Right renal pelvis (tissue), 4 donors: ENCODE results near the gene PDK2. TPM values are rescaled to one million over a fixed set of nuclear protein-coding genes. Genes with fewer than 3 reads are reported as not detected.

Source experiments
- DNase-seq, 4 donors: peaks; one replicate each; pipeline ENCODE4 v3.0.0-alpha.2; 2013; ENCODE audit warnings: low read depth in 4 of 4, low spot score in 3 of 4, missing footprints in 1 of 4
- polyA plus RNA-seq, 4 donors: library from polyadenylated mRNA; unstranded; fragments of 120-200 nt; gene quantifications; one replicate each; pipeline ENCODE4 v1.2.1, GENCODE V29; 2013; ENCODE audit not compliant: insufficient read length in 4 of 4

Gene PDK2
- polyA plus RNA-seq, 4 donors: 115 to 128 (median 125) TPM

DNA sequence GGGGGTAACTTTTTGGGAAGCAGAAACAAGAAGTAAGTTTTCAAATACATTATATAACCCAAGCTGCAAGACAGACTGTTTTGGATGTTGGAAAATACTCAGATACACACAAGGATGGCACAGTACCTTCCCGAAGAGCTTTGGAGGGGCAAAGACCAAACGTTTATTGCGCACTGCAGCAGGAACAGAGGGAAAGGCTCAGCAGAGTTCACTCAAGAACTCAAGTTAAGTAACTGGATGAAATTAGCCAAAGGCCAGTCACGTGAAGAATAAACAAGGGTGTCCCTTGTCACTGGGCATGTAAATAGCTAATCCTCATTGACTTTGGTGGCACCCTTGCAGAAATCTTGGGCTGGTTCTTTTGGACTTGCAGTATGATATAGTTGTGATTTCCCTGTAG lies 2.8 kb downstream of the PDK2 start:
- DNase-seq: no peak

- DNase-seq: no peak
These were observed 3.4 kb downstream of the PDK2 start for GRCh38 chr17:50098583-50098982.

- DNase-seq: no peak
These were observed 3.9 kb downstream of the PDK2 start for GRCh38 chr17:50099003-50099402.

GRCh38 chr17:50100480-50100883 lies 5.3 kb downstream of the PDK2 start:
- no peak for DNase-seq

DNA sequence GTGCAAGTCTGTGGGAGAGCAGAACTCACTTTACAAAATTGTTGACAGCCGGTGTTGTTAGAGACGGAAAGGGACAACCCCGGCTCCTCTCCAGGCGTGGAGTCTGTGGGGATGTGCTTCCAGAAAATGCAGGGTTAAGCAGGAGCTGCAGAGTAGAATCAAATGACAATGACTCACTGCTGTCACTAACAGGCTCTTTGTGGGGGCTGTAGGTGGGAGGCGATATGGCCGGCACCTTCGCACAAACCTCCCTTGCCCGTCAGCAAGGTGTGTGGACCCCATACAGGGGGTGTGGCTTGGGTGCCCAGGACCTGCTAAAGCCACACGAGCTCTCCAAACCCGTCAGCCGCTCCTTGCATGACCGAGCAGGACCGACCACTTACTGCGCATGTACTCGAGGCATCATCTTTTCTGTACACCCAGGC lies 5.8 kb downstream of the PDK2 start:
- DNase-seq: no peak

DNA sequence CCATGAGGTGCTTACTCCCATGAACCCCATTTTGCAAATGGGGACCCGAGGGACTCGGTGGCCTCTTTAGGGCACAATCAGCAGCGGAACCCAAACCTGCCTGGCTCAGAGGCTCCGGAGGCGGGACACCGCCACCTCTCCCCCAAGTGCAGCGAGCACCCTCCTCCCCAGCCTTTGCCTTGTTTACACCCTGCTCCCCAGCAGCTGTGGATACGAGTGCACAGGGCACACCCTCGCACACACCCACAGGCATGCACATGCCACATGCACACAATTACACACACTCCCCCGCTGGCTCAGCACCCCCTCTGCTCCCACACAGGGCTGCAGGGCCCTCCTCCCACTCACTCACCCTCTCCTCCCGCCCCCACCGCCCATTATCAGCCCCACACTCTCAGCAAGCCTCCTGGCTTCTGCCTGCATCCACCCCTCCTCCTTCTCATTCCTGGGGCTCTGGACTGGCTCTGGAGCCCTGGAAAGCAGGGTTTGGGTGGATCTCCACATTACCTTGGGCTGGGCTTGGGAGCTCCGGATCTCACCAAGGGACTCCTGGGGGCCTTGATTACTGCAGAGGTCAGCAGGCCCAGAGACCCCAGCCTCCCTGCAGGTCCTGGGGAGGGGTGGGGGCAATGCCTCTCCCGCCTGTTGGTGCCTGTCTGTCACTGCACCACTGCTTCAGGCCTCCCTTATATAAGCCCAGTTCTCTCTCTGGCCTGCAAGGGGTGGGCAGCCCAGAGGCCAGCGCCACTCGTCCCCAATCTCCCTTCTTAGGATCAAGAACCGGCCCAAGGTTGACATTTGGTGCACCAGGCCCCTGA lies 6.4 kb downstream of the PDK2 start:
- DNase-seq: peak in 1 of 4 donors; percentile 45

DNA sequence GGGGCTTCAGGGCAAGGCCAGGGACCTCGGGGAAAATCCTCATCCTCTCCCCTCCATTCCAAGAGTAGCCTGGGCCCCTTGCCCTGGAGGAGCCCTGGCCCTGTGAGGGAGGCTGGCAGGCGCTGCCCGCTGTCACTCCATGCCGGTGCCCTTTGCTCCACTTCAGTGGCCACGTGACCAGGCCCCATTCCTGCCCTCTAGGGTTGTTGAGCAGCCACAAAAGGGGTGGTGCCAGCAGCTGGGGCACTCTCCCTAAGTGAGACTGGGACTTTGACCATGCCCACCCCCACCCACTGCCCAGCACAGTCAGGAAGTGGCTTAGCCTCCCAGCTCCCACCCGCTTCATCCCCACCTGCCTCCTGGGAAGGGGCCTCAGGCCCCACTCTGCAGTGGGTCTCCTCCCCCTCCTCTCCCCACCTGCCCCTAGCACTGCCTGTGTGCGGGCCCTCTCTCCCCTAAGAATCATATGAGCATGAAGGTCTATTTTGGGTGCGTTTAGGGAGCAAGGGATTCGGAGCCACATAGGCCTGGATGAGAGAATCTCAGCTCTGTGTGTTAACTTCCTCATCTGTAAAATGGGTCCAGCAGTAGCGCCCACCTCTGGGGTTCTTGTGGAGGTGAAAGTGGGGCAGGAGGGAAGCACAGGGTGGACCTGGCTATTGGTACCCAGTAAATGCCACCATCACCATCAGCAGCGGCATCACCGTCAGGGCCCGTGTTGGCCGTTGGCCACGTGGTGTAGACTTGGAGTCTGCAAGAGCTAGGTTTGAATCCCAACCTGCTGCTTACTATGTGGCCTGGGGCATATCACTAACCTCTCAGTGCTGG lies 7.2 kb downstream of the PDK2 start:
- DNase-seq: peak in 1 of 4 donors; percentile 51

DNA sequence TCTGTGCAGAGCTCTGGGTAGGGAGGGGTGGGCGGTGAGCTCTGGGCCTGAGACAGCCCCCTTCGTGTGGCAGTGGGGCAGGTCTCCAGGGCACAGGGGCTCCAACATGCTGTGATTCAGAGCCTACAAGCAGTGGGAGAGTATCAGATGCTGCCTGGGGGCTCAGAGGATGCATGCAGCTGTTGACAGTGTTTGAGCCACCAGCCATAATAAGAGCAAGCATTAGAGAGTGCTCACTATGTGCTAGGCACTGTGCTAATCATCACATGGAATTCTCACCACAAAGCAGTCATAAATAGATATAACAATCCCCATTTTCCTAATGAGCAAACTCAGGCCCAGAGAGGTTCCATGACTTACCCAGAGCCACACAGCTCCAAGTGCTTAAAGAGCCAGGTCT lies 8.1 kb downstream of the PDK2 start:
- DNase-seq: no peak

- DNase-seq: no peak
These were observed 8.8 kb downstream of the PDK2 start for GRCh38 chr17:50103941-50104340.

DNA sequence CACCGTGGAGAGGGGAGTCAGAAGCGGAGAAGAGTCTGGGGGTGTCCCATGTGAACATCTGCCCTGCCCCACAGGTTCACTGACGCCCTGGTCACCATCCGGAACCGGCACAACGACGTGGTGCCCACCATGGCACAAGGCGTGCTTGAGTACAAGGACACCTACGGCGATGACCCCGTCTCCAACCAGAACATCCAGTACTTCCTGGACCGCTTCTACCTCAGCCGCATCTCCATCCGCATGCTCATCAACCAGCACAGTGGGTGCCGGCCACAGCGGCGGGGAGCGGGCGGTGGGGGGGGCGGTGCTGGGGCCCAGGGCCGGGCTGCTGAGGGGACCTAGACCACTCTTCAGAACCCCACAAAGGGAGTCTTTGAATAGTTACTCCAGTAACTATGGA lies 10.7 kb downstream of the PDK2 start:
- no peak for DNase-seq

- DNase-seq: no peak
These were observed 11.4 kb downstream of the PDK2 start for GRCh38 chr17:50106393-50107131.

DNA sequence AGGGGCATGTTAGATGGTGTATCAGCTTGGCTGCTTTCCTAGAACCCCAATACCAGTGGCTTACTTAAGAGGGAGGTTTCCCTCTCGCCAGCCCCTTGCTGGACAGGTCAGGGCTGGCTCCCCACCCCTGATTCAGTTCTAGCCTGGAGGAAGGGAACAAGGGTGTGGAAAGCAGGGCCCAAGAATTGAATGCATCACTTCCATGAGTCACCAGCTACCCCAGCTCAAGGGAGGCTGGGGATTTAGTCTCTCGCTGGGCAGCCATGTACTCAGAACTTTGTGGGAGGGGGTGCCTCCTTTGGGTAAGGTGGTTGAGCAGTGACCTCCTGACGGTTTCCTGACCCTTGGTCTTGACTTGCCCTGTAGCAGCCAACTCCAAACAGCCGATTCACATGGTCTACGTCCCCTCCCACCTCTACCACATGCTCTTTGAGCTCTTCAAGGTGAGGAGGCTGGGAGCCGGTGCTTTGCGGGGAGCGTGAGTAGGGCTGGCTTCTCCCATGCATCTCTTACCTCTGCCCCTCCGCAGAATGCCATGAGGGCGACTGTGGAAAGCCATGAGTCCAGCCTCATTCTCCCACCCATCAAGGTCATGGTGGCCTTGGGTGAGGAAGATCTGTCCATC lies 12.8 kb downstream of the PDK2 start:
- no peak for DNase-seq

DNA sequence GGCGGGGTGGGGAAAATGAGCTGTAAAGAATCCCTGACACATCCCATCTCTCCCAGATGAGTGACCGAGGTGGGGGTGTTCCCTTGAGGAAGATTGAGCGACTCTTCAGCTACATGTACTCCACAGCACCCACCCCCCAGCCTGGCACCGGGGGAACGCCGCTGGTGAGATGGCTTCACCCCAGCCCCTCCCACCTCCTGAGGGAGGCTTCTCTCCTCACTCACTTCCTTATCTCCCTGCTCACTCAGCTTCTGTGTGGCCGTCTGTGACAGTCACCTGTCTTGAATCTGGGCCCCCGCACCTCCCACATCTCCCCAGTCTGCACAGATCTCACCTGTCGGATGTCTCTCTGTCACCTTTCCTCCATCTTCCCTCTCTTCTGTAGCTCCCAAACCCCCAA lies 13.4 kb downstream of the PDK2 start:
- no peak for DNase-seq

- DNase-seq: no peak
These were observed 14.1 kb downstream of the PDK2 start for GRCh38 chr17:50109207-50109606.

GRCh38 chr17:50109785-50110184 lies 14.6 kb downstream of the PDK2 start:
- DNase-seq: no peak

- no peak for DNase-seq
These were observed 15.6 kb downstream of the PDK2 start for GRCh38 chr17:50110591-50111349.

DNA sequence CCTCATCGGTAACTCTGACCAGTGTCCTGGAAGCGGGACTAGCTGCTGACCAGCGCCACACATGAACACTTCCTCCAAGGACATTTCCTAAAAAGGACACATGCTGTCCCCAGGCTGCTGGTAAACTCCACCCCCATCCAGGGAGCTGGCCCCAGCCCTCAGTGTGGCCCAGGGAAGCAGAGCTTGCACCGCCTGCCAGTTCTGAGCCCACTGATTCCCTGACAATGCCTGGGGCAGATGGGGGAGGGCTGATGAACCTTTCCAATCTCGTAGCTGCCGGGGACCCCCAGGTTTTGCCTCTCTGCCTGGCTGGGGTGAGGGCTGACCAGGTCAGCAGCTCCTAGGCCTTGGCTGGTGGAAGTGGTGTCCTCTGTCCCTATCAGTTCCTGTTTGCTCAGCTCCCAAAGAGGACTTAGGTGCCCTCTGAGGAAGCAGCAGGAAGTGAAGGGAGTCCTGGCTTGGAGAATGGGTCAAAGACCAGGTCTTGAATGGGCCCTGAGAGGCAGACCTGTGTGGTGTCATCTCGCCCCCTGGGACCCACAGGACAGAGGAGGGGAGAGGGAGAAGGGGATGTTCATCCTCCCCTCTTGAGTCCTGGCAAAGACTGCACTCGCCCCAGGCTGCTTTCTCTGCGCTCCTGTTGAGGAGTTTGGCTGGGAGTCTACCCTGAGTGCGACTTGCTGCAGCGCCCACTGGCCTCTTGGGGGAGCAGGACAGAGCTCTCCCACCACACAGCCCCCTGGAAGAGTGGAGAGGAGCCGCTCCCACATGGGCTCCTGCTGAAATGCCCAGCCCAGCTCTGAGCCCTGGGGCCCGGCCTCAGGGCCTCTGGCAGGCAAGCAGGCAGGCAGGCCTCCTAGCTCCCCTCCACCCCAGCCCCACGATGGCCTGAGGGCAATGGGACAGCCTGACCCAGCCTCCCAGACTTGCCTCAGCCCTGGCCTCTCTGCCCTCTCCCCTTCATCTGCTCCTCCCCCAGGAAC lies 16.8 kb downstream of the PDK2 start:
- DNase-seq: no peak

- DNase-seq: no peak
These were observed 17.5 kb downstream of the PDK2 start for GRCh38 chr17:50112694-50113093.
